ES-I3 (cell line): Measurements from ENCODE around the gene ACSS3.

Experiments
- H3K36me3 ChIP-seq: 2 replicates; pipeline ENCODE4 v1.6.1; 2013; ENCODE audit warnings: mild to moderate bottlenecking, low read length, control low read depth, moderate library complexity; ENCODE audit not compliant: insufficient read depth
- H3K4me1 ChIP-seq: 2 replicates; pipeline ENCODE4 v1.6.1; 2013; ENCODE audit warnings: mild to moderate bottlenecking, control low read depth, low read length; ENCODE audit not compliant: insufficient read depth
- H3K9ac ChIP-seq: 2 replicates; pipeline ENCODE4 v1.6.1; 2013; ENCODE audit warnings: low read depth, mild to moderate bottlenecking, low read length, moderate library complexity
- H3K9me3 ChIP-seq: 2 replicates; pipeline ENCODE4 v1.6.1; 2013; ENCODE audit warnings: mild to moderate bottlenecking, low read length, moderate library complexity; ENCODE audit not compliant: control insufficient read depth, insufficient read depth

The ACSS3 gene

GRCh38 chr12:81295251-81295650, 217.4 kb downstream of the ACSS3 start:
- Histone ChIP-seq H3K9me3 (no peaks in the 10 kb centered on the region), H3K4me1 (no peaks in the 10 kb centered on the region), H3K36me3 (no peaks in the 10 kb centered on the region), H3K9ac (no peak overlapping the region)

- Histone ChIP-seq H3K4me1 (no peaks in the 10 kb centered on the region), H3K36me3 (no peaks in the 10 kb centered on the region), H3K9me3 (no peaks in the 10 kb centered on the region), H3K9ac (no peak overlapping the region)
Observed at GRCh38 chr12:81296556-81297305, 218.9 kb downstream of the ACSS3 start.

GRCh38 chr12:81297601-81298000, 219.7 kb downstream of the ACSS3 start:
- H3K9me3 ChIP-seq, result no peaks in the 10 kb centered on the region
- H3K36me3 ChIP-seq, result no peaks in the 10 kb centered on the region
- H3K4me1 ChIP-seq, result no peaks in the 10 kb centered on the region
- H3K9ac ChIP-seq, result no peak overlapping the region

DNA sequence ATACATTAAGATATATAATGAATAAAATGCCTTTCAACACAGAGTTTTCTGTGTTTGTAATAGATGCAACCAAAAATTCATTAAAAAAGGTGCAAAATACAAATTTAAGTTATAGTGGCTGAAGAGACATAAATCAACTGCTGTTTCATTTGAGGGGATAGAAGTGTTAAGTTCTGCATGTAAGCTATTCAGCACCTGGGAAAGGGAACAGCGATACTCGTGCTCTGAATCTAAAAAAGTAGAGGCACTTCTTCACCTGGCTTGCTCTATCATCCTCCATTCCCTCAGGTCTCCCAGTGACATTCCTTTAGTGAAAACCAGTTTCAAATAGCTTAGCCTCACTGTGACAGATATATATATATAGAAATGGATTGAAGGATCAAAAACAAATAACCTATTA, 222.6 kb downstream of the ACSS3 start:
- no peaks in the 10 kb centered on the region for H3K36me3 ChIP-seq
- H3K9me3 ChIP-seq, result no peaks in the 10 kb centered on the region
- no peaks in the 10 kb centered on the region for H3K4me1 ChIP-seq
- no peak overlapping the region for H3K9ac ChIP-seq

DNA sequence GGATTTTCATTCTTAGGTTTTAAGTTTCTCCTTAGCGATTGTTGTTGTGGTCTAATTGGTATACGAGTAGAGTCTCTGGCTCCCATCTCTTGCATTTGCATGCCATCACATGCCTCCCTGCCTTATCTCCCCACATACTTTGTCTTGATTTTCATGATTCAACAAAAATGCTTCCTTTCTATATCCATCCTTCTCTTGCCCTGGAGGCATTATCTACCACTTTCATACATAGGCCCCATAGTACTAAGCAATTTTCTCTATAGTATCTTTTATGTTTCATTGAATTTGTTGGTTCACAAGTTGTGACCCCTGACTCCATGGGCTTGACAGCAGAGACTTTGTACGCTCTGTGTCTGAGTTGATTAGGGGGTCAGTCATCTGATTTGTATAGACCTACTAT, 226.1 kb downstream of the ACSS3 start:
- H3K36me3 ChIP-seq, result no peaks in the 10 kb centered on the region
- H3K9me3 ChIP-seq, result no peaks in the 10 kb centered on the region
- no peaks in the 10 kb centered on the region for H3K4me1 ChIP-seq
- H3K9ac ChIP-seq, result no peak overlapping the region
